OCI-LY3 (cell line): ENCODE measurements around the gene DPAGT1.

Experiments
- H2AFZ ChIP-seq: fragments of 200-600, 300-600 bp; shearing (Covaris generic); 2 replicates; pipeline ENCODE4 v1.6.0; 2014; ENCODE audit warnings: antibody characterized with exemption, low read depth, low read length
- H3K27ac ChIP-seq: fragments of 200-600, 300-600 bp; sonication (generic); 2 replicates; pipeline ENCODE4 v1.5.1; 2014; ENCODE audit warnings: mild to moderate bottlenecking, low read length, moderate library complexity, mixed read lengths
- H3K27me3 ChIP-seq: fragments of 200-600, 300-600 bp; sonication (generic); 2 replicates; pipeline ENCODE4 v1.6.1; 2014; ENCODE audit warnings: low read depth, low read length, mixed read lengths
- H3K36me3 ChIP-seq: fragments of 200-600, 300-600 bp; sonication (generic); replicated peaks from 2 replicates; pipeline ENCODE3; 2014; ENCODE audit warnings: low read depth, low read length, mixed read lengths
- H3K4me1 ChIP-seq: fragments of 300-600, 200-600 bp; sonication (generic); 2 replicates; pipeline ENCODE4 v1.6.1; 2014; ENCODE audit warnings: low read length, mixed read lengths
- H3K4me2 ChIP-seq: fragments of 200-600, 300-600 bp; sonication (generic); 2 replicates; pipeline ENCODE4 v1.6.1; 2014; ENCODE audit warnings: low read length, mixed read lengths
- H3K4me3 ChIP-seq: fragments of 300-600, 200-600 bp; sonication (generic); 2 replicates; pipeline ENCODE4 v1.5.1; 2014; ENCODE audit warnings: antibody characterized with exemption, mild to moderate bottlenecking, low read length, moderate library complexity
- H3K79me2 ChIP-seq: fragments of 300-600, 200-600 bp; shearing (Covaris generic); 2 replicates; pipeline ENCODE4 v1.6.1; 2014; ENCODE audit warnings: mild to moderate bottlenecking, low read length, mixed read lengths
- H3K9ac ChIP-seq: fragments of 300-600, 200-600 bp; shearing (Covaris generic); 2 replicates; pipeline ENCODE4 v1.6.0; 2014; ENCODE audit warnings: mild to moderate bottlenecking, low read length, moderate library complexity
- H3K9me3 ChIP-seq: fragments of 200-600, 300-600 bp; shearing (Covaris generic); 2 replicates; pipeline ENCODE4 v1.6.1; 2014; ENCODE audit warnings: low read length, mixed read lengths; ENCODE audit not compliant: insufficient read depth
- H4K20me1 ChIP-seq: fragments of 200-600, 300-600 bp; sonication (generic); 2 replicates; pipeline ENCODE4 v1.6.1; 2016; ENCODE audit warnings: low read length, mixed read lengths; ENCODE audit not compliant: insufficient read depth
- EZH2phosphoT487 ChIP-seq: fragments of 200-600 bp; shearing (Covaris generic); IDR thresholded peaks from 2 replicates; pipeline ENCODE4 v1.6.1; 2018; ENCODE audit warnings: antibody characterized with exemption, mixed run types, low read depth
- TF ChIP-seq, protein P1 (sequence below): fragments of 200-600, 300-600 bp; sonication (generic); IDR thresholded peaks from 2 replicates; pipeline ENCODE4 v1.5.1; 2014; ENCODE audit warnings: antibody characterized with exemption, low read length, low read depth

DPAGT1 gene

DNA sequence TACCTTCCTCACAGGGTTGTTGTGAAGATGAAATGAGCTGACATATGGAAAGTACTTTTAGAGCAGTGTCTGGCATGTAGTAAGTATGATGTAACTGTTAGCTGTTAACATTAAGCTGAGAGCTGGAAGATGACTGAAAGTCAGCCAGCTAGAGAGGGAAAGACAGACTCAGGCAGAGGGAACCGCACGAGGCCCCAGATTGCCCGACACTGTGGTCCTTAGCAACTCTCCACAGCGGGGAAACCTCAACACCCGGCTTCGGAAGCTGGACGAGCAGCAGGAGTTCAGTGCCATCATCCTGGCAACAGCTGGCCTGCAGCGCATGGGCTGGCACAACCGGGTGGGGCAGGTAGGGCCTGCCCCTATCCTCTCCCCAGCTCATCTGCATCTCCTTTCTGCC, 10.5 kb downstream of the DPAGT1 start:
- H3K4me1 ChIP-seq = peaks cover 29% of the 10 kb centered on the region
- no peak for TF ChIP-seq EZH2phosphoT487
- TF ChIP-seq, protein P1, sequence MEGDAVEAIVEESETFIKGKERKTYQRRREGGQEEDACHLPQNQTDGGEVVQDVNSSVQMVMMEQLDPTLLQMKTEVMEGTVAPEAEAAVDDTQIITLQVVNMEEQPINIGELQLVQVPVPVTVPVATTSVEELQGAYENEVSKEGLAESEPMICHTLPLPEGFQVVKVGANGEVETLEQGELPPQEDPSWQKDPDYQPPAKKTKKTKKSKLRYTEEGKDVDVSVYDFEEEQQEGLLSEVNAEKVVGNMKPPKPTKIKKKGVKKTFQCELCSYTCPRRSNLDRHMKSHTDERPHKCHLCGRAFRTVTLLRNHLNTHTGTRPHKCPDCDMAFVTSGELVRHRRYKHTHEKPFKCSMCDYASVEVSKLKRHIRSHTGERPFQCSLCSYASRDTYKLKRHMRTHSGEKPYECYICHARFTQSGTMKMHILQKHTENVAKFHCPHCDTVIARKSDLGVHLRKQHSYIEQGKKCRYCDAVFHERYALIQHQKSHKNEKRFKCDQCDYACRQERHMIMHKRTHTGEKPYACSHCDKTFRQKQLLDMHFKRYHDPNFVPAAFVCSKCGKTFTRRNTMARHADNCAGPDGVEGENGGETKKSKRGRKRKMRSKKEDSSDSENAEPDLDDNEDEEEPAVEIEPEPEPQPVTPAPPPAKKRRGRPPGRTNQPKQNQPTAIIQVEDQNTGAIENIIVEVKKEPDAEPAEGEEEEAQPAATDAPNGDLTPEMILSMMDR = no peak
- H3K4me3 ChIP-seq = no peak overlapping the region
- H3K9ac ChIP-seq = no peak overlapping the region
- peaks cover 26% of the 10 kb centered on the region for H4K20me1 ChIP-seq
- H3K27ac ChIP-seq = peak overlapping the region; percentile 15; the same call in 1 of the 2 replicates
- no peak overlapping the region for H3K4me2 ChIP-seq
- H3K79me2 ChIP-seq = peaks cover 39% of the 10 kb centered on the region
- no peaks in the 10 kb centered on the region for H3K9me3 ChIP-seq
- H3K36me3 ChIP-seq = peaks cover 39% of the 10 kb centered on the region
- H3K27me3 ChIP-seq = no peaks in the 10 kb centered on the region
- no peak overlapping the region for H2AFZ ChIP-seq

DNA sequence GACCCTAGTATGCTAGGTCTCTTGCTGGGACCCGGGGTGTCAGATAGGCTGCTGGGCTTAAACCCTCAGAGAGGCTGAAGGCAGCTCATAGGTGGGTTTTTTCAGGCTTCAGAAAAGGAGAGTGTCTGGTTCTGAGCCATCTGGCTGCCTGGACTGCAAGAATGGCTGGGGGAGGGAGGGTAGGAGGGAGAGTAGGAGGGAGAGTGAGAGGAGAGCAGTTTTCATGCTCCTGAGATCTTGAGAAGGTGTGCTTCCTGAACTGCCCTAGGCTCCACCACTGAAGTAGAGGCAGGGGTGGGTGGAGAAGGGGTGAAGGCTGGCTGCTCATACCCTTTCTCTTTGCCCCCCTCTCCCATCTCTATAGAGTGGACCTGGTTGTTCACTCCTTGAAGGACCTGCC, 12.3 kb downstream of the DPAGT1 start:
- no peak overlapping the region for H3K9ac ChIP-seq
- no peak overlapping the region for H2AFZ ChIP-seq
- H3K4me2 ChIP-seq = no peak overlapping the region
- H3K79me2 ChIP-seq = peaks cover 41% of the 10 kb centered on the region
- peaks cover 34% of the 10 kb centered on the region for H3K36me3 ChIP-seq
- H4K20me1 ChIP-seq = peaks cover 25% of the 10 kb centered on the region
- no peak overlapping the region for H3K27ac ChIP-seq
- H3K4me3 ChIP-seq = no peak overlapping the region
- no peaks in the 10 kb centered on the region for H3K9me3 ChIP-seq
- H3K27me3 ChIP-seq = no peaks in the 10 kb centered on the region
- TF ChIP-seq, protein P1 = no peak
- no peak for TF ChIP-seq EZH2phosphoT487
- peaks cover 32% of the 10 kb centered on the region for H3K4me1 ChIP-seq

DNA sequence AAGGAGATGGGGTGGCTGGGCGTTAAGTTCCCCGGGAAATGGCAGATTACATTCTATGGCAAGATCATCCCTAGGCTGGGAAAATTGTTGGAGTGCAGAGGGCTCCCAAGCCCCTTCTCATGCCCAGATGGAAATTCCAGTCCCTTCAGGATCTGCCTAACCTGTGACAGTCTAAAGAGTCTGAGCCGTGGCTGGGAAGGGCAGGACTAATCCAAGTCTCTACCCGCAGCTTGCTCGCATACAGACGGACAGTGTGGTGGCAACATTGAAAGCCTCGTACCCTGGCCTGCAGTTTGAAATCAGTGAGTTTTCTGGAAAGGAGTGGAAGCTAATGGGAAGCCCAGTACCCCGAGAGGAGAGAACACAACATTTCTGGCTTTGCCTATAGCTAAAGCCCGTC, 13.2 kb downstream of the DPAGT1 start:
- Histone ChIP-seq H3K79me2 (peaks cover 32% of the 10 kb centered on the region), H3K9ac (no peak overlapping the region)

DNA sequence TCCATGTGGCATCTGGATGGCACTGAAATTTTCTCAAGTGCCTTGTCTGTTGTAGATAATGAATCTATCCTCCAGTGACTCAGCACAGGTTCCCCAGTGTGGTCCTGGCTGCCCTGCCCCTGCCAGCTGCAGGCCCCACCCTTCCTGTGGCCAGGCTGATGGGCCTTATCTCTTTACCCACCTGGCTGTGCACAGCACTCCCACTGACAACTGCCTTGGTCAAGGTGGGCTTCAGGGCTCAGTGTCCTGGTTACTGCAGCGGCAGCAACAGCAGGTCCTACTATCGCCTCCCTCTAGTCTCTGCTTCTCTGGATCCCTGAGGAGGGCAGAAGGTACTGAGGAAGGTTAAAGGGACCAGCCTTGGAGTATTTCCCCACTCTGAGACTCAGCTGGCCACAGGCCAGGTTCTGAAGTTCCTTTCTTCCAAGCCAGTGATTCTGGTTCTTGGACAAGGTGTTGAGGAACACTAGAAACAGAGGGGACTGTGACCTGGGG, 13.9 kb downstream of the DPAGT1 start:
- no peak overlapping the region for H2AFZ ChIP-seq
- H3K27ac ChIP-seq = no peak overlapping the region
- H3K79me2 ChIP-seq = peaks cover 26% of the 10 kb centered on the region
- TF ChIP-seq, protein P1 = no peak
- no peak for TF ChIP-seq EZH2phosphoT487
- H3K4me3 ChIP-seq = no peak overlapping the region
- H3K9me3 ChIP-seq = no peaks in the 10 kb centered on the region
- H4K20me1 ChIP-seq = peaks cover 10% of the 10 kb centered on the region
- no peak overlapping the region for H3K4me2 ChIP-seq
- H3K4me1 ChIP-seq = peaks cover 26% of the 10 kb centered on the region
- peaks cover 19% of the 10 kb centered on the region for H3K36me3 ChIP-seq
- no peak overlapping the region for H3K9ac ChIP-seq
- no peaks in the 10 kb centered on the region for H3K27me3 ChIP-seq

More for the DNA sequence above, 13.2 kb downstream of the DPAGT1 start:
- TF ChIP-seq EZH2phosphoT487 = no peak
- TF ChIP-seq, protein P1 = no peak
- H3K9me3 ChIP-seq = no peaks in the 10 kb centered on the region
- H2AFZ ChIP-seq = no peak overlapping the region
- no peaks in the 10 kb centered on the region for H3K27me3 ChIP-seq
- H3K4me3 ChIP-seq = no peak overlapping the region
- no peak overlapping the region for H3K27ac ChIP-seq
- peaks cover 25% of the 10 kb centered on the region for H3K36me3 ChIP-seq
- H3K4me1 ChIP-seq = peaks cover 32% of the 10 kb centered on the region
- peaks cover 16% of the 10 kb centered on the region for H4K20me1 ChIP-seq
- H3K4me2 ChIP-seq = no peak overlapping the region
